Progenitor cell of endocrine pancreas (in vitro differentiated cells): Measurements from ENCODE around the gene CREM. TPM values are rescaled to one million over a fixed set of nuclear protein-coding genes. Genes with fewer than 3 reads are reported as not detected.

Experiments
- DNase-seq: peaks from one replicate; pipeline ENCODE4 v3.0.0; 2021; ENCODE audit warnings: low spot score; ENCODE audit not compliant: unreplicated experiment
- H3K27ac Mint-ChIP-seq: 2 replicates; pipeline ENCODE4 v1.8.0; 2021; ENCODE audit warnings: mild to moderate bottlenecking, moderate library complexity, mixed read lengths
- H3K27me3 Mint-ChIP-seq: 2 replicates; pipeline ENCODE4 v1.8.0; 2021; ENCODE audit warnings: mixed read lengths
- H3K36me3 Mint-ChIP-seq: 2 replicates; pipeline ENCODE4 v1.8.0; 2022; ENCODE audit warnings: mixed read lengths; ENCODE audit not compliant: insufficient read depth
- H3K4me1 Mint-ChIP-seq: 2 replicates; pipeline ENCODE4 v1.8.0; 2021; ENCODE audit warnings: low read depth, mixed read lengths
- H3K4me3 Mint-ChIP-seq: 2 replicates; pipeline ENCODE4 v1.8.0; 2021; ENCODE audit warnings: low read depth, mild to moderate bottlenecking, moderate library complexity, mixed read lengths
- H3K9me3 Mint-ChIP-seq: 2 replicates; pipeline ENCODE4 v1.8.0; 2021; ENCODE audit warnings: low read depth, mixed read lengths
- microRNA-seq: library from miRNA; unstranded; fragments of <30 nt; microRNA quantifications from one replicate; pipeline ENCODE4 v1.1.0, GENCODE V29; 2020; ENCODE audit warnings: borderline number of aligned reads; ENCODE audit not compliant: unreplicated experiment
- total RNA-seq: library from RNA; stranded (reverse); gene quantifications from 2 replicates; pipeline ENCODE4 v1.2.1, GENCODE V29; 2021
- TF ChIP-seq, protein P1 (sequence below): fragments of 200-600 bp; sonication (generic); IDR thresholded peaks from one replicate; pipeline ENCODE4 v1.5.0; 2021; ENCODE audit warnings: antibody characterized with exemption, mild to moderate bottlenecking; ENCODE audit not compliant: unreplicated experiment

The CREM gene
- total RNA-seq, 1 donor from 2014 or later: 36.1 TPM

DNA sequence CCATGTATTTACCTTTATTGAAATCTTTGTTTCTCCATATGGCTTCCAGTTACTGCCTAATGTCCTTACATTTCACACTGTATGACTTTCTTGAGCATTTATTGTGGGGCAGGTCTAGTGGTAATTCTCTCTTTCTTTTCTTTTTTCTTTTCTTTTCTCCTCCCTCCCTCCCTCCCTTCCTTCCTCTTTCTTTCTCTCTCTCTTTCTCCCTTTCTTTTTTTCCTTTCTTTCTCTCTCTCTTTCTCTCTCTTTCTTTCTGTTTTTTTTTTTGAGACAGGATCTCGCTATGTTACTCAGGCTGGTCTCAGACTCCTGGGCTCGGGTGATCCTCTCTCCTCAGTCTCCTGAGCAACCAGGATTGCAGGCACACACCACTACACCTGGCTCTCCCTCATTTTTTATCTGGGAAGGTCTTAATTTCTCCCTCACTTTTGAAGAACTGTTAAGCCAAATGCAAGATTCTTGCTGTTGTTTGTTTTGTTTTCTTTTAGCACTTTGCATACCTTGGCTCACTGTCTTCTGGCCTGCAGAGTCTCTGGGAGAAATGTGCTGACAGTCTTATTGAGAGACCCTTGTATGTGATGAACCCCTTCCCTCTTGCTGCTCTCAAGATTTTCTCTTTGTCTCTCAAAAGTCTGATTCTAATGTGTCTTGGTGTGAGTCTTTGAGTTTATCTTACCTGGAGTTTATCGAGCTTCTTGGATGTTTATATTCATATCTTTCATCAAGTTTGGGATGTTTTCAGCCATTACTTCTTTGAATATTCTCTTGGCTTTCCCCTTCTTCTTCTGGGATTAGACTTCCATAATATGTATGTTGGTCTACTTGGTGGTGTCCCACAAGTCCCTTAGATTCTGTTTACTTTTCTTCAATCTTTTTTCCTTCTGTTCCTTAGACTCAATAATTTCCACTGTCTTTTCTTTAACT is 130.7 kb downstream of the CREM start:
- Mint-ChIP-seq H3K4me1 (no peaks in the 10 kb centered on the region), H3K4me3 (no peak overlapping the region), H3K36me3 (peaks cover 2% of the 10 kb centered on the region), H3K27me3 (no peaks in the 10 kb centered on the region), H3K9me3 (peaks cover 14% of the 10 kb centered on the region), H3K27ac (peak overlapping the region; percentile 28)
- no peak for DNase-seq
- TF ChIP-seq, protein P1, sequence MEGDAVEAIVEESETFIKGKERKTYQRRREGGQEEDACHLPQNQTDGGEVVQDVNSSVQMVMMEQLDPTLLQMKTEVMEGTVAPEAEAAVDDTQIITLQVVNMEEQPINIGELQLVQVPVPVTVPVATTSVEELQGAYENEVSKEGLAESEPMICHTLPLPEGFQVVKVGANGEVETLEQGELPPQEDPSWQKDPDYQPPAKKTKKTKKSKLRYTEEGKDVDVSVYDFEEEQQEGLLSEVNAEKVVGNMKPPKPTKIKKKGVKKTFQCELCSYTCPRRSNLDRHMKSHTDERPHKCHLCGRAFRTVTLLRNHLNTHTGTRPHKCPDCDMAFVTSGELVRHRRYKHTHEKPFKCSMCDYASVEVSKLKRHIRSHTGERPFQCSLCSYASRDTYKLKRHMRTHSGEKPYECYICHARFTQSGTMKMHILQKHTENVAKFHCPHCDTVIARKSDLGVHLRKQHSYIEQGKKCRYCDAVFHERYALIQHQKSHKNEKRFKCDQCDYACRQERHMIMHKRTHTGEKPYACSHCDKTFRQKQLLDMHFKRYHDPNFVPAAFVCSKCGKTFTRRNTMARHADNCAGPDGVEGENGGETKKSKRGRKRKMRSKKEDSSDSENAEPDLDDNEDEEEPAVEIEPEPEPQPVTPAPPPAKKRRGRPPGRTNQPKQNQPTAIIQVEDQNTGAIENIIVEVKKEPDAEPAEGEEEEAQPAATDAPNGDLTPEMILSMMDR: no peak

DNA sequence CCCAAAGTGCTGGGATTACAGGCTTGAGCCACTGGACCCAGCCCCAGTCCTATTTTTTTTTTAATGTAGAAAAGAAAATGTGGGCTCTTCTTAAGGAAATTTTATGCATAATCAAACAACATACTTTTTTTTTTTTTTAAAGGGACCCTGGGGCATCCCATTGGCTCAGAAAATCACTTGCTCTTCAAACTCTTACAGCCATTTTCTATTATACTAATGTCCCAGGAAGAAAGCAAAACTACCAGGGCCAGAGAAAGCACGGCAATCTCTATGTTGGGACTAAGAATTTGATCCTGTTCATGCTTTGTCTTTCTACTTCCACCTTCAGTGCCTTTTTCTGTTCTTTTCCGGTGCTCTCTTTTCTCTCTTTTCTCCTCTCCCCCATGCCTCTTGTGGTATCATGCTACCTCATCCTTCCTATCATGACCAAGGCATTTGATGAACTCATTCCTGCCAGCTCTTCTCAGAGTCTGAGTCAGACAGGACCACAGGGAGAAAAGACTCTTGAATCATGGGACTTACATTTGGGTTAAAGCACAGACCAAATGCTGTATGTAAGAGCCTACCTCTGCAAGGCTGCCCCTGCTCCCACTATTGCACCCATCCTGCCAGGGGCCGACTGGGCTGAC is 133.2 kb downstream of the CREM start:
- Mint-ChIP-seq H3K36me3 (peaks cover 2% of the 10 kb centered on the region), H3K27me3 (no peaks in the 10 kb centered on the region), H3K4me3 (no peak overlapping the region), H3K9me3 (peaks cover 16% of the 10 kb centered on the region), H3K4me1 (no peaks in the 10 kb centered on the region), H3K27ac (no peak overlapping the region)
- TF ChIP-seq, protein P1: no peak
- no peak for DNase-seq

DNA sequence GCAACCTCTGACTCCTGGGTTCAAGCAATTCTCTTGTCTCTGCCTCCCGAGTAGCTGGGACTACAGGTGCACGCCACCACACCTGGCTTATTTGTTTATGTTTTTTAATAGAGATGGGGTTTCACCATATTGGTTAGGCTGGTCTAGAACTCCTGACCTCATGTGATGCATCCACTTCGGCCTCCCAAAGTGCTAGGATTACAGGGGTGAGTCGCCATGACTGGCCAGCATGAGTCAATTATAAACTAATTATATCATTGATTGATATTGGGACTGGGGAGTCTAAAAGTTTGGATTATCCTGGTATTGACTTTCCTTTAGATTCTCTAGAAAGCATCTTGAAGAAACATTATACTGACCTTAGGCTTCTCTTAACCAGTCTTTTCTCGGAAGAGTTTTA is 135.8 kb downstream of the CREM start:
- TF ChIP-seq, protein P1: no peak
- Mint-ChIP-seq H3K4me1 (no peaks in the 10 kb centered on the region), H3K36me3 (peaks cover 2% of the 10 kb centered on the region), H3K27ac (no peak overlapping the region), H3K9me3 (peaks cover 8% of the 10 kb centered on the region), H3K4me3 (no peak overlapping the region), H3K27me3 (no peaks in the 10 kb centered on the region)
- no peak for DNase-seq

Small RNAs within 50 kb of the gene (microRNA-seq; reads per million reads assigned to microRNA genes)
- gene MIR3611: 4.2 reads per million

Other genes starting within 250 kb of the CREM start
- 36.2 and 38.1 TPM in 2 replicates for gene CUL2, start 36.5 kb upstream of the CREM start, total RNA-seq
- 59.4 and 60.7 TPM in 2 replicates for gene CCNY, start 209.7 kb downstream of the CREM start, total RNA-seq